IMR-90 (cell line): ENCODE results near the gene ACOX1. TPM values are rescaled to one million over a fixed set of nuclear protein-coding genes. Genes with fewer than 3 reads are reported as not detected.

Source experiments
- ATAC-seq: fragments of 200-7000 bp; cut with Tn5 transposase; 2 replicates; pipeline ENCODE4 v1.9.1; 2020; ENCODE audit warnings: low read depth, mild to moderate bottlenecking, moderate library complexity
- BruUV-seq: library from RNA; stranded (reverse); fragments of 400-500 nt; replicated peaks from 2 replicates; lab custom pipeline; 2021; lab: Mats Ljungman, UMichigan
- CTCF ChIA-PET: fragments of 300-600 bp; formaldehyde crosslinking; extraction: SDS; loops from one replicate; lab custom pipeline; 2021; ENCODE audit warnings: antibody characterized with exemption; lab: Yijun Ruan, JAX
- POLR2A ChIA-PET: fragments of 300-600 bp; sonication (Branson Sonifier 250); formaldehyde crosslinking; loops from one replicate; lab custom pipeline; 2022; ENCODE audit warnings: antibody characterized with exemption; ENCODE audit not compliant: unreplicated experiment; lab: Charles Lee
- DNase-seq: peaks from one replicate; pipeline ENCODE4 v3.0.0; 2013
- H2AFZ ChIP-seq: replicated peaks from 2 replicates; pipeline ENCODE3; 2013; ENCODE audit warnings: low read length, mild to moderate bottlenecking; ENCODE audit not compliant: poor library complexity
- H2AK5ac ChIP-seq: 2 replicates; pipeline ENCODE4 v1.6.1; 2013; ENCODE audit warnings: low read depth, low read length, inconsistent platforms
- H2AK9ac ChIP-seq: replicated peaks from 2 replicates; pipeline ENCODE3; 2013; ENCODE audit warnings: mild to moderate bottlenecking, low read depth, low read length, moderate library complexity; ENCODE audit not compliant: poor library complexity
- H2BK120ac ChIP-seq: 2 replicates; pipeline ENCODE4 v1.6.1; 2013; ENCODE audit warnings: low read depth, low read length, inconsistent platforms
- H2BK15ac ChIP-seq: 3 replicates; pipeline ENCODE4 v1.6.1; 2013; ENCODE audit warnings: low read depth, low read length, inconsistent platforms
- H2BK20ac ChIP-seq: 2 replicates; pipeline ENCODE4 v1.6.1; 2013; ENCODE audit warnings: low read depth, mild to moderate bottlenecking, inconsistent platforms, low read length, moderate library complexity
- H2BK5ac ChIP-seq: 2 replicates; pipeline ENCODE4 v1.6.1; 2013; ENCODE audit warnings: mild to moderate bottlenecking, low read depth, low read length, inconsistent platforms; ENCODE audit not compliant: poor library complexity, severe bottlenecking
- H3K14ac ChIP-seq: replicated peaks from 2 replicates; pipeline ENCODE4 v1.6.1; 2013; ENCODE audit warnings: low read depth, low read length, inconsistent platforms
- H3K18ac ChIP-seq: 2 replicates; pipeline ENCODE4 v1.6.1; 2013; ENCODE audit warnings: low read depth, low read length, control low read depth
- H3K23ac ChIP-seq: 2 replicates; pipeline ENCODE4 v1.6.1; 2013; ENCODE audit warnings: low read depth, low read length, inconsistent platforms
- H3K27ac ChIP-seq: 2 replicates; pipeline ENCODE4 v1.5.1; 2013; ENCODE audit warnings: mild to moderate bottlenecking, control low read depth, low read length; ENCODE audit not compliant: insufficient read depth
- H3K27me3 ChIP-seq: 2 replicates; pipeline ENCODE4 v1.6.1; 2013; ENCODE audit warnings: low read length; ENCODE audit not compliant: control insufficient read depth, insufficient read depth
- H3K36me3 ChIP-seq: 2 replicates; pipeline ENCODE4 v1.6.1; 2013; ENCODE audit warnings: low read length, mixed read lengths; ENCODE audit not compliant: control insufficient read depth, insufficient read depth
- H3K4ac ChIP-seq: 2 replicates; pipeline ENCODE4 v1.6.1; 2013; ENCODE audit warnings: low read depth, low read length, inconsistent platforms
- H3K4me1 ChIP-seq: 2 replicates; pipeline ENCODE4 v1.6.1; 2013; ENCODE audit warnings: low read length, mixed read lengths; ENCODE audit not compliant: control insufficient read depth, insufficient read depth
- H3K4me2 ChIP-seq: 2 replicates; pipeline ENCODE4 v1.6.1; 2013; ENCODE audit warnings: low read depth, mild to moderate bottlenecking, control low read depth, low read length, moderate library complexity
- H3K4me3 ChIP-seq: 2 replicates; pipeline ENCODE4 v1.5.1; 2013; ENCODE audit warnings: low read depth, mild to moderate bottlenecking, control low read depth, low read length, moderate library complexity; ENCODE audit not compliant: insufficient read depth
- H3K56ac ChIP-seq: 2 replicates; pipeline ENCODE4 v1.6.1; 2013; ENCODE audit warnings: low read length, inconsistent platforms; ENCODE audit not compliant: insufficient read depth; ENCODE audit errors: extremely low read depth
- H3K79me1 ChIP-seq, 2 experiments: 2 replicates each; pipeline ENCODE4 v1.6.1; 2013; ENCODE audit warnings: low read length in 2 of 2, inconsistent platforms in 1 of 2, low read depth in 1 of 2
- H3K9ac ChIP-seq: 2 replicates; pipeline ENCODE4 v1.6.1; 2013; ENCODE audit warnings: low read depth, low read length, control low read depth
- H3K9me1 ChIP-seq: 2 replicates; pipeline ENCODE4 v1.6.1; 2013; ENCODE audit warnings: low read length, inconsistent platforms; ENCODE audit not compliant: insufficient read depth
- H3K9me3 ChIP-seq: 2 replicates; pipeline ENCODE4 v1.6.1; 2013; ENCODE audit warnings: low read length; ENCODE audit not compliant: control insufficient read depth, insufficient read depth
- H4K20me1 ChIP-seq: 2 replicates; pipeline ENCODE4 v1.6.1; 2013; ENCODE audit warnings: low read length, inconsistent platforms; ENCODE audit not compliant: insufficient read depth
- H4K5ac ChIP-seq: 2 replicates; pipeline ENCODE4 v1.6.1; 2013; ENCODE audit warnings: mild to moderate bottlenecking, low read depth, low read length, control low read depth
- H4K8ac ChIP-seq, 2 experiments: 2 replicates each; pipeline ENCODE4 v1.6.1; 2013; ENCODE audit warnings: low read depth in 2 of 2, low read length in 2 of 2, control low read depth in 1 of 2, inconsistent platforms in 1 of 2
- H4K91ac ChIP-seq: 2 replicates; pipeline ENCODE4 v1.6.1; 2013; ENCODE audit warnings: low read depth, low read length, inconsistent platforms; ENCODE audit not compliant: insufficient read depth
- POLR2A ChIP-seq: IDR thresholded peaks from 2 replicates; pipeline ENCODE4 v1.6.1; 2012; ENCODE audit warnings: mild to moderate bottlenecking, low read depth, low read length
- USF2 ChIP-seq: fragments of 150-350 bp; IDR thresholded peaks from 2 replicates; pipeline ENCODE4 v1.6.1; 2017; ENCODE audit warnings: mild to moderate bottlenecking, antibody characterized with exemption, low read length, low read depth
- WGBS, 2 experiments: methylation state at CpG; one replicate each; pipeline versions ENCODE4 v1.1.5 to v1.1.7; 2013; ENCODE audit warnings: missing lambda C conversion rate in 2 of 2; ENCODE audit not compliant: insufficient read length in 1 of 2; ENCODE audit errors: extremely low coverage in 2 of 2; 5-methylcytosine and 5-hydroxymethylcytosine counted together
- dilution Hi-C: fragments of 300-500 bp; cut with HindIII; formaldehyde crosslinking; loops from one replicate; pipeline ENCODE4 v1.14.3; 2018; ENCODE audit warnings: low sequenced_read_pairs; ENCODE audit not compliant: unreplicated experiment
- in situ Hi-C: fragments of 300-500 bp; cut with MboI; formaldehyde crosslinking; loops from 3 replicates; pipeline ENCODE4 v1.14.3; 2019; ENCODE audit warnings: low sequenced_read_pairs, inconsistent platforms, mixed read lengths
- intact Hi-C: fragments of 100-400 bp; cut with micrococcal nuclease; formaldehyde crosslinking; loops from 2 replicates; pipeline ENCODE4 v1.10.0; 2022
- polyA plus RNA-seq, 3 experiments: library from polyadenylated mRNA; depleted of rRNA; stranded (reverse); fragments of >200 nt; gene quantifications; 2 replicates each; pipeline ENCODE4 v1.2.3, GENCODE V29; 2012; ENCODE audit warnings: low replicate concordance in 1 of 3
- total RNA-seq: library from RNA; depleted of rRNA; stranded (reverse); fragments of >200 nt; gene quantifications from 2 replicates; pipeline ENCODE4 v1.2.3, GENCODE V29; 2012

The ACOX1 gene
- total and polyA plus RNA-seq, 2 of the 4 experiments (the other 2 are of a cell fraction), result 16.1 to 94.8 TPM

DNA sequence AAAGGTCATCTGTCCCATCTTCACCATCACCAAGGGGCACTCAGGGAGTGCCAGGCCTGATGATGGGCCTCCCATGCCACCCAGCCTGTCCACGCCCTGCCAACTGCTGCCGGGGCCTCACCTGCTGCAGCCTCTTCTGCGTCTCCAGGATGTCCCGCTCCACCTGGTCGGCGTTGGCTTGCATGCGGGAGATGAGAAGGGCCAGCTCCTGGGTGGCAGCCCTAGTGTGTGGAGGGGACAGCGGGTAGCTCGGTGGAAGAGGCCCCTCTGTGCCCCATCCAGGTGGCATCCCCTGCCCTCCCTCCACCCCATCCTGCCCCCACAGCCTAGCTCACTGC lies 44.9 kb upstream of the ACOX1 start:
- Histone ChIP-seq H4K91ac (no peak overlapping the region), H4K5ac (no peak overlapping the region), H3K18ac (no peak overlapping the region), H4K20me1 (no peaks in the 10 kb centered on the region), H2BK15ac (no peak overlapping the region), H3K27ac (no peak overlapping the region), H3K9me1 (no peaks in the 10 kb centered on the region), H2AFZ (no peak overlapping the region), H3K27me3 (peaks cover 15% of the 10 kb centered on the region), H2AK5ac (no peak overlapping the region), H3K36me3 (no peaks in the 10 kb centered on the region), H2BK120ac (no peak overlapping the region), H3K4me2 (no peak overlapping the region), H2AK9ac (no peak overlapping the region), H3K9ac (no peak overlapping the region), H3K23ac (no peak overlapping the region), H3K4ac (no peak overlapping the region), H3K14ac (no peak overlapping the region), H3K9me3 (no peaks in the 10 kb centered on the region), H3K79me1 (no peaks in the 10 kb centered on the region), H3K4me3 (no peak overlapping the region), H2BK5ac (no peak overlapping the region), H4K8ac (no peak overlapping the region), H2BK20ac (no peak overlapping the region), H3K4me1 (no peaks in the 10 kb centered on the region), H3K56ac (no peak overlapping the region)
- 96% methylated on average over 4 of the region's 9 CpGs; no CpG with 5 or more reads in 1 of the 2 experiments for WGBS, 2 experiments
- TF ChIP-seq USF2, result no peak
- no peak for TF ChIP-seq POLR2A
- no TSS peak for BruUV-seq
- DNase-seq, result no peak
- ChIA-PET CTCF (interaction anchor here (0.8 kb wide), 1 partner anchor 10 kb away, joined by 3 read pairs; no protein-coding TSS in a partner anchor), POLR2A (no interaction called here)
- intact Hi-C loops (no loop called here), in situ Hi-C loops (no loop called here), dilution Hi-C loops (no loop called here)
- no peak for ATAC-seq
